T-helper 22 cell (primary cell): ENCODE results near the gene PSMG3.
A peak's percentile ranks its signal among the peaks of the same experiment; 100 is the strongest.

Experiments used
- DNase-seq: peaks from one replicate; pipeline ENCODE4 v3.0.0-alpha.2; 2020; ENCODE audit warnings: low read depth

Gene PSMG3

DNA sequence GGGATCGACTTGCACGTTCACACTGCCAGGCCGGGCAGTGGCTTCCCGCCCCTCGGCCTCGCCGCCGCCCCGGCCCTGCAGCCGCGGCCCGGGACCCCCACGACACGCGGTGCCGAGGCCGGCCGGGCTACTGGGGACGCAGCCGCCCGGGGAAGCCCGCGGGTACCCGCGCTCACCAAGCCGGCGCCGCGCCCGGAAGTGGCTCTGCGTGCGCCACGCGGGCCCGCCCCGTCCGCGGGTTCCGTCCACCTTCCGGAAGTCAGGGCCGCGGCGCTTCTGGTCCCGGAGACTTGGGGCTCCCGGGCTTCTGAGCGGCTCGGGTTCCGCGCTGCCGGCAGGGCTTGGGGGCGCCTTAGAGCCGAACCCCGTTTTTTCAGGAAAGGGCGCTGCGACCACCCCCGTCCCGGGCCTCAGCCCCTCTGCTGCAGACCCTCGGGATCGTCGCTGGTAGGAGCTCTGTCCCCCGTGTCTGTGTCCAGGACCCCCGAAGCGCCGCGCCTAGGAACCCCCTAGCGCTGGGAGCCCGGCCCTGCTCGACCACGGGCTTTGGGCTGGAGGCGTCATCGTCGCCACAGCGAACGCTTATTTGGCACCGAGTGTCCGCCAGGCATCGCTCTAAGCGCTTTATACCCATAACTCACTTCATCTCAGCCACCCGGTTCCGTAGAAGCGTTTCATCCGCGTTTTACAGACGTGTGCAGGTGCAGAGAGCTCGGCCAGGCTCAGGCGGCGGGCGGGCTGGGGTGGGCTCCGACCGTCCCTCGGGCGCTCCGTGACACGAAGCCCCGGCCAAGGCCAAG lies at the start of gene PSMG3:
TSS of gene PSMG3 (minus strand) at position 200 of the 800 bp plus-strand sequence. CDS start 693 bp downstream, outside the sequence.
- peak; percentile 72 for DNase-seq

GRCh38 chr7:1618475-1618874 lies 48.6 kb upstream of the PSMG3 start:
- DNase-seq: no peak

- no peak for DNase-seq
These were observed 48.1 kb upstream of the PSMG3 start for GRCh38 chr7:1617957-1618356.

GRCh38 chr7:1616741-1617140 lies 46.9 kb upstream of the PSMG3 start:
- no peak for DNase-seq

DNA sequence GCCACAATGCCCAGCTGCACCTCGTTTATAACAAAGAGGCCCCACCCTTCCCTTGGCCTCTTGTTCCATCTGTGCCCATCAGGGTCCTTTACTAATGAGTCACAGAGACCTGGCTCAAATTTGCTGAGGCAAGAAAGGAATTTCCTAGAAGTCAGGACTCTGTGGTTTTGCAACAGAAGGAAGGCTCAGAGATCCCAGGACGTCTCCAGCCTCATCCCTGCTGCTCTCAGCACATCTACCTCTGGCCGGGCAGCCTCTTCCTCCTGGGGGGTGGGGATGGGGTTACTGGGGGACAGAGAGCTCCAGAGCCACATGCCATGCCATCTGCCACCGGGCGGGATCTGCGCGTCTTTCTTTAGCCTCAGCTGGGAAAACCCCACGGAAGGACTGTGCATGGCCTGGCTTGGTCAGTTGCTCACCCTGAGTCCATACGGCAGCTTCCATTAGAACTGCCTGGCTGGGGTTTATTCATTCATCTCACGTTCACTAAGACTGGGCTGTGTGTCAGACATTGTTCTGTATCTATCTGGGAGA lies 41.9 kb upstream of the PSMG3 start:
- DNase-seq: no peak

DNA sequence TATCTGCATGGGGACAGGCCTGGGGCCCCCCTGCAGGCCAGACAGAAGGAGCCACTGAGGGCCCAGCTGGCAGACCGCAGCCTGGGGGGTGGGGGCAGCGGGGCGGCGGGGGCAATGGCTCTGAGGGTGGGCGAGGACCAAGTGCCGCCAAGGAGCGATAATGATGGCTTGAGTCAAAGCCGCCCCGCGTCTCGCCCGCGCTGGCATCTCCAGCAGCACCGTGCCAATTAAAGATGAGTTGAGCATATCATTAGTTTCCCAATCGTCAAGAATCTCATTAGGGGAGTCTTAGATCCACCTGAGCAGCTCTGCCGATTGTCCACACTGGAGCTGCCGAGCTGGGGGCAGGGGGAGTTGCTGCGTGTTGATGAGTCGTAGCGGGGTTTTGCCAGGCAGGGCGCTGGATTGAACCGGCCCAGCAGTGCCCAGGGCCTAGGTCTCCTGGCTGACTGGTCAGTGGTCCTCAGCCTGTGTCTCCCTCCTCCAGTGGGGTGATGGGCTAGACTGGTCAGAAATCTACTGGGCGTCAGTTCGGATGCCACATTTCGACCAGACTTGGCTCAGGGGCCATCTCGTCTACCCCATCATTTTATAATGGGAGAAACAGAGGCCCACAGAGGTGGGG lies 41.0 kb upstream of the PSMG3 start:
- DNase-seq: no peak

DNA sequence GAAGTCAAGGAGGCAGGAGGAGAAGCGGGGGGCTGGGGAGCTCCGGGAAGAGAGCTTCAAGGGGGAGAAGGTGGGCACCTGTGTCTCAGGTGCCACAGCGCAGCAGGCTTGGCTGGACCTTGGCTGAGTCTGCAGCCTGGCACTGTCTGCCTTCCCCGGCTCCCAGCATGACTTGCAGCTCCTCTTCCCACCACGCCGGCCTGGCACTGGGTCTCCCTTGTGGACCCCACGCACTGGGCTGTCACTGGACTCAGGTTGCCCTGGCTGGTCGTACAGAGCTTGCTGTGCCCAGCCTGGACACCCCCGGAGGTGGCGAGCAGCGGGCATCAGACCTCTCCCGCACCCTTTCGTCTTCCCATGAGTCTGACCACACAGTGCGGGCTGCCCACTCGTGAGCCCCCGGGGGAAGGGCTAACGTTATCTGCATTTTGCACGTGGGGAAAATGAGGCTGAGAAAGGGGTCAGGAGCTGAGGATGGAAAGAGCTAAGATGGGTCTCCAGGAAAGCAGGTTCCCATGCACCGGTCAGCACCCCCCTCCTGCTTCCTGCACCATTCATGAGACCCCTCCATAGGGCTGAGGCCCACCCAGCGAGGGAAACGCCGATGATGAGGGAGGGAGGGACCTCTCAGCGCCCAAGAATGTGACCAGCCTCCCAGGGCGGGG lies 40.3 kb upstream of the PSMG3 start:
- no peak for DNase-seq

DNA sequence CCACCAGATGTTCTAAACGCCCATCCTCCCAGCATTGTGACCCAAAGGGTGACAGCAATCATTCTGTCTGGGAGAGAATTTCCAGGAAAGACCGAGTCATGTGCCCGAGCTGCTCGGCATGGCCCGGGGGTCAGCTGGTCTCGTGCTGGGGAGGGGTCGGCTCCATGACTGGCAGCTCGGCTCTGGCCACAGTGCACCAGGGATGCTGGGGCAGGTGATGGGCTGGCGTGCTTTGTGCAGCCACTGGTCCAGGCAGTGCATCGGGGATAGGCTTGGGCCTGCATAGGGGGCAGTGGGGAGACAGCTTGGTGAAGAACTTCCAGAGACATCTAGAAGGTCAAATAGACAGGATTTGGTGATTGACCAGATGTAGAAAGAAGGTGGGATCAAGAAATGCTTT lies 39.2 kb upstream of the PSMG3 start:
- DNase-seq: no peak

GRCh38 chr7:1608318-1608717 lies 38.5 kb upstream of the PSMG3 start:
- DNase-seq: no peak

DNA sequence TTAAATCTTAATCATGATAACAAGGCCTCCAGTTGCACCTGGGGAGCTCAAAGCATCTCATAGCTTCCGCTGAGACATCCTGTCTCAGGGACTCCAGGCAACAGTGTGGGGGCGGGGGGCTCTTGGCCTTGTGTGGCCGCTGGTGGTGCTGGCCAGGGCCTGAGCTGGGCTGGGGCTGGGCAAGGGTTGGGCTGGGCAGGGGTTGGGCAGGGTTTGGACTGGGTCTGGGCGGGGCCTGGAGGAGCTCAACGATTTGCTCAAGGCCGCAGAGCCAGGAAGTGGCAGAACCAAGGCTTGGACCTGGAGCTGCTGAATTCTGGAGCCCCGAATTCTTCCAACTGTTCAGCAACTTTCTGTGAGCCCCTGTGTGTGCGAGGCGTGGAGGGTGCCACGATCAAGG lies 37.9 kb upstream of the PSMG3 start:
- DNase-seq: no peak

GRCh38 chr7:1607001-1607400 lies 37.2 kb upstream of the PSMG3 start:
- no peak for DNase-seq

DNA sequence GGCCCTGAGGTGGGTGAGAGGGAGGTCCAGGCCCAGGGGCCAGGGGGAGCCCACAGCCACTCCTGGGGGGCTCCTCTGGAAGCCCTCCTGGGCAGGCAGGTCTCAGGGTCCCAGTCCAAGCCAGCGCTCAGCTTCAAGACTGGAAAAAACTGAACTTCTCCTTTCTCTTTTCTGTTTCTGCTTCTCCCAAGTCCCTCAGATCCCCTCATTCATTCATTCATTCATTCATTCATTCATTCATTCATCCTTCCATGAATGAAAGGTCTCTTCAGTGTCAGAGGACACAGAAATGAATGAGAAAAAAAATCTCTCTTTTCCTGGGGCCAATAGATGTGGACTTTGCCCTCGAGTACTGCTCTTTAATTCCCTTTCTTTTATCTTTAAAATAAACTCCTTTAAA lies 34.6 kb upstream of the PSMG3 start:
- DNase-seq: no peak

GRCh38 chr7:1603346-1604225 lies 33.8 kb upstream of the PSMG3 start:
- no peak for DNase-seq

GRCh38 chr7:1602386-1602785 lies 32.6 kb upstream of the PSMG3 start:
- no peak for DNase-seq

DNA sequence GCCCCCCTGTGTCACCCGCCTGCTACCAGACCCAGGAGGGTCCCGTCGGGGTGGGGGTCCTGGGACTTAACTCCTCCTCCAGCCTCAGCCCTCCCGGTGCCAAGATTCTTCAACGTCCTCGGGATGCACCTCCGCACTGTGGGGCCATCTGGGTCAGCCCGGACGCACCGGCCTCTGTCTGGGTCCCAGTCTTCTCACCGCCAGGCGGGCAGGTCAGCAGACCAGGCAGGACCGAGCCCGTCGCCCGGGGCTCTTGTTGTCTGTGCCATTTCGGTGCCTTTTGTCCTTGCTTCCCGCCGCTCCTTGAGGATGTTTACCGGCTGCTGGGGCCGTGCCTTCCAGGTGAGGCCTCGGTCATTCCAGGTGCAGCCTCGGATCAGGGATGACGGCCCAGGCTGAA lies 32.1 kb upstream of the PSMG3 start:
- no peak for DNase-seq

DNA sequence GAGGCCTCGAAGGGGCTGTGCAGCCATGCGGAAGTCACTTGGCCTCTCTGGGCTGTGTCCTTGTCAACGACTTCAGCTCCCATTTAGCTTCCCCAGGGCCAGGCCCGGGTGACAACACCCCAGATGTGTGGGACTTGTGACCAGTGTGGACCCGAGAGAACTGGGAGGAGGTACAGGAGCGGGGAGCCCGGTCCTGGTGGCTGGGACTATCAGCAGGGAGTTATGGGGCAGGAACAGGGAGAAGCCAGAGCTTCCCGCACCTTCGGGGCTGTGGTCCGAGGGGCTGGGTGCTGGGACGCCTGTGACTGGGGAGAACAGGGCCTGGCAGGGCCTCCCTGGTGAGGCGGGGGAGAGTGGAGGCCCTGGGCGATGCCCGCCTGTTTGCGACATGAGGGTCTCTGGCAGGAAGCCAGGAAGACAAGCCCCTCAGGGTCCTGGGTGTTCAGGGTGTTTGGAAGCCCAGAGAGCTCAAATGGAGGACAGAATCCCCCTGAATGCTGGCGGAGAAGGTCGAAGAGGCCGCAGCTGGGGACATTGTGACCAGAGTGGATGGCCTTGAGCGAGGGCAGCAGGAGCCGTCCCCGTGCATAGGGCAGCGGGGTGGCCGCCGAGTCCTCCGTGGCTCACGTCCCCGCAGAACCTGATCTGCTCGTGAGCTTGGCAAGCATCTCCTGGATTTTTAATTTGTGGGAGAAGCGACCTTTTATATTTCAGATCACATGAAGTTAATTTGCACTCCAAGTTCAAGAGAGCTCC lies 30.0 kb upstream of the PSMG3 start:
- no peak for DNase-seq

DNA sequence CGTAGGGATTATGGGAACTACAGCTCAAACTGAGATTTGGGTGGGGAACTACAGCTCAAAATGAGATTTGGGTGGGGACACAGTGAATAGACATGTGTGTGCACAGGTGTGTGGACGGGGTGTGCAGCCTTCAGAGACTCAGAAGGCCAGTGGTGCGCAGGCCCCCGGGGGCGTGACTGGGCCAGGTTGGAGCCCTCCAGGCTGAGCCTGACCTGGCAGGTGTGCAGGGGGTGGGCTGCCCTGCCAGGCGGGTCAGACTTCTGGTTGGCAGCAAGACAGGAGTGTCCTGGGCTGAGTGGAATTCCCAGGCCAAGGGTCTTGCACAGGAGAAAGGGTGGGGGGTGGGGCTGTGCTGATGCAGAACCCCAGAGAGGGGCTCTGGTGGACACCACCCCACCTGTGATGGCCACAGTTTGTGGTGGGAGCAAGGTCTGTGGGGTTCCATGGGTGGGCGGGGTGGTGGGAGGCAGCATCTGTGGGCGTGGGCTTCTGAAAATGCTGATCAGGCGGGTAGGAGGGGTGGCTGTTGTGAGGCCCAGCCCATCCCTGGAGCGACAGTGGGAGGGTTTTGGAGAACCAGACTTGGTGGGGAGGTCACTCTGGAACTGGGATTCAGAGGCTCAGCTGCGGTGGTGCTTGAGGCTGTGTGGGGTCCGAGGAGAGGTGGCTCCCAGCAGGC lies 29.3 kb upstream of the PSMG3 start:
- no peak for DNase-seq

GRCh38 chr7:1598286-1598685 lies 28.5 kb upstream of the PSMG3 start:
- DNase-seq: no peak

GRCh38 chr7:1597791-1598190 lies 28.0 kb upstream of the PSMG3 start:
- no peak for DNase-seq

DNA sequence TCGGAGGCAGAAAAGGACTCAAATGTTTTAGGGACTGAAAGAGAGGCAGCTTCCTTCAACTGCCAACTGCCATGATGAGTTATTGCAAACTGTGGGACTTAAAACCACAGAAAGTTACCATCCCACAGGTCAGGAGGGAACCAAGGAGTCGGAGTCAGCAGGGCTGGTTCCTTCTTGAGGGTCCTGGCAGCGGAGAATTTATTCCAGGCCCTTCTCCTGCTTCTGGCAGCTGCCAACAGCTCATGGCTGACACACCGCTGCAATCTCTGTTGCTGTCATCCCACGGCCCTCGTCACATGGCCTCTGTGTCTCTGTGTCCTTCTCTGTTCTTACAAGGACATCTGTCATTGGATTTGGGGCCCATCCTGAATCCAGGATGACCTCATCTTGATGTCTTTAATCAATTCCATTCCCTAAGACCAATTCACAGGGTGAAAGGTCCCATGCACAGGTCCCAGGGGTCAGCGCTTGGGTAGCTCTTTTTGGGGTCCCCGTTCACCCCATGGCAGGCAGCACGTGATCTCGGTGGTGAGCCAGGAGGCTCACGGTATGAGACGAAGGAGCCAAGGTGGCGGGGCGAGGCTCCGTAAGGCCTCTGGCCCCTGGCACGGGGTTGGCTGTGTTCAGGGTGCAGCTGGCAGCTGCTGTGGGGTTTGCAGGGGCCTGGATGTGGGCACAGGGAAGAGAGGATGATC lies 27.4 kb upstream of the PSMG3 start:
- no peak for DNase-seq
